Measurements from ENCODE around the gene TNFAIP1. TPM values are rescaled to one million over a fixed set of nuclear protein-coding genes. Genes with fewer than 3 reads are reported as not detected.

The TNFAIP1 gene
- total RNA-seq, 1 experiment from 2014 or later: 21.8 TPM

GRCh38 chr17:28388106-28388505 is 52.5 kb downstream of the TNFAIP1 start:
- Histone ChIP-seq H3K9ac (ENCODE audit: extremely low read depth, insufficient read length, low read length) (no peak overlapping the region), H3K27me3 (ENCODE audit: insufficient read depth, low read length) (peaks cover 13% of the 10 kb centered on the region; the same call in 1 of the 2 replicates), H2BK15ac (ENCODE audit: low read depth, low read length) (no peak overlapping the region), H2BK120ac (ENCODE audit: low read depth, low read length, poor library complexity, severe bottlenecking) (no peak overlapping the region), H3K27ac (ENCODE audit: insufficient read length, low read depth, low read length) (no peak overlapping the region), H3K23me2 (ENCODE audit: insufficient read length, low read depth, low read length, poor library complexity, severe bottlenecking) (peaks cover 12% of the 10 kb centered on the region), H3K18ac (ENCODE audit: insufficient read length, low read depth, low read length) (no peak overlapping the region), H2BK5ac (ENCODE audit: insufficient read length, low read length) (no peak overlapping the region), H3K56ac (ENCODE audit: insufficient read length, low read depth, low read length) (no peak overlapping the region), H3K4ac (ENCODE audit: low read depth, low read length) (no peak overlapping the region), H2BK12ac (ENCODE audit: insufficient read length, low read depth, low read length) (no peak overlapping the region), H2AK5ac (ENCODE audit: insufficient read length, low read length) (no peak overlapping the region), H4K20me1 (ENCODE audit: control insufficient read depth, insufficient read depth, insufficient read length) (no peaks in the 10 kb centered on the region), H3K4me2 (ENCODE audit: insufficient read depth, insufficient read length, low read length) (no peak overlapping the region), H3K79me2 (ENCODE audit: insufficient read depth, low read length) (no peaks in the 10 kb centered on the region), H3K14ac (ENCODE audit: insufficient read depth, low read length) (no peak overlapping the region), H2AFZ (ENCODE audit: low read length) (no peak overlapping the region), H3K9me3 (ENCODE audit: control insufficient read depth, low read depth, low read length) (no peaks in the 10 kb centered on the region), H4K5ac (ENCODE audit: insufficient read length, low read depth, low read length) (no peak overlapping the region), H3T11ph (ENCODE audit: low read length) (no peak overlapping the region), H4K91ac (ENCODE audit: insufficient read length, low read depth, low read length) (no peak overlapping the region), H2BK20ac (ENCODE audit: low read depth, low read length, poor library complexity, severe bottlenecking) (no peak overlapping the region), H3K4me1 (ENCODE audit: insufficient read depth, low read length) (no peaks in the 10 kb centered on the region), H3K79me1 (ENCODE audit: insufficient read depth, low read depth, low read length, poor library complexity, severe bottlenecking) (no peaks in the 10 kb centered on the region), H4K8ac (replicated peaks; ENCODE audit: insufficient read length, low read depth, low read length) (no peak overlapping the region), H3K23ac (ENCODE audit: insufficient read length, low read depth, low read length) (no peak overlapping the region)
- H3K36me3 Mint-ChIP-seq (ENCODE audit: insufficient read depth in 1 of 3, low read depth in 3 of 3): peaks cover 0 to 2% (median 0%) of the 10 kb centered on the region in 3 experiments; a peak in 2 of 7 replicates
- no peak overlapping the region for H3K4me3 Mint-ChIP-seq
- H3K27me3 Mint-ChIP-seq (ENCODE audit: low read depth): peaks cover 52% of the 10 kb centered on the region
- H3K4me1 Mint-ChIP-seq: peaks cover 5 to 8% of the 10 kb centered on the region in 2 experiments; a peak in 3 of 4 replicates
- no peak for TF ChIP-seq CTCF (conservative IDR thresholded peaks at IDR 0.05)
- no peak for DNase-seq
- H3K27ac Mint-ChIP-seq: no peak overlapping the region
- no CpG with 5 or more reads among the region's 11 CpGs for WGBS (ENCODE audit: extremely low coverage, insufficient read length, low lambda C conversion rate)
- H3K9me3 Mint-ChIP-seq: no peaks in the 10 kb centered on the region
